CD4-positive, alpha-beta memory T cell (primary cell): ENCODE data around the gene CPXM2. TPM values are rescaled to one million over a fixed set of nuclear protein-coding genes. Genes with fewer than 3 reads are reported as not detected.

Source experiments
- CTCF ChIA-PET: fragments of 350-600 bp; sonication (Branson Sonifier 250); formaldehyde crosslinking; loops from one replicate; lab custom pipeline; 2021; ENCODE audit warnings: inconsistent platforms; ENCODE audit not compliant: partially characterized antibody; lab: Charles Lee
- POLR2A ChIA-PET: fragments of 350-600 bp; sonication (Branson Sonifier 250); formaldehyde crosslinking; loops from one replicate; lab custom pipeline; 2021; ENCODE audit not compliant: partially characterized antibody; lab: Charles Lee
- DNase-seq, 5 donors: peaks; one replicate each; pipeline versions ENCODE4 v3.0.0 to v3.0.0-alpha.2; 2020 to 2022; ENCODE audit warnings: mixed read lengths in 1 of 5
- H3K27ac ChIP-seq: one replicate; pipeline ENCODE4 v1.7.0; 2013; ENCODE audit warnings: low read depth, low read length
- H3K27me3 ChIP-seq: 2 replicates; pipeline ENCODE4 v1.7.0; 2013; ENCODE audit warnings: mild to moderate bottlenecking, low read length, moderate library complexity; ENCODE audit not compliant: insufficient read depth
- H3K36me3 ChIP-seq: 2 replicates; pipeline ENCODE4 v1.7.0; 2013; ENCODE audit warnings: mild to moderate bottlenecking, low read length, moderate library complexity; ENCODE audit not compliant: insufficient read depth
- H3K4me1 ChIP-seq: 2 replicates; pipeline ENCODE4 v1.7.0; 2013; ENCODE audit warnings: mild to moderate bottlenecking, low read length, moderate library complexity; ENCODE audit not compliant: insufficient read depth
- H3K4me3 ChIP-seq, 2 donors: one replicate each; pipeline ENCODE4 v1.7.0; 2013; ENCODE audit warnings: low read length in 2 of 2, mild to moderate bottlenecking in 1 of 2
- H3K9me3 ChIP-seq, 2 donors: one replicate each; pipeline ENCODE4 v1.7.0; 2013; ENCODE audit warnings: low read length in 2 of 2, control low read depth in 1 of 2; ENCODE audit not compliant: control insufficient read depth in 1 of 2
- H3K27ac Mint-ChIP-seq, 7 donors: one replicate each; pipeline ENCODE4 v1.8.0; 2020 to 2021; ENCODE audit warnings: mixed read lengths in 7 of 7, mild to moderate bottlenecking in 6 of 7, inconsistent platforms in 3 of 7, moderate library complexity in 3 of 7
- H3K27me3 Mint-ChIP-seq, 2 donors: one replicate each; pipeline ENCODE4 v1.8.0; 2020 to 2021; ENCODE audit warnings: mixed read lengths in 2 of 2
- H3K36me3 Mint-ChIP-seq, 2 donors: one replicate each; pipeline ENCODE4 v1.8.0; 2020 to 2021; ENCODE audit warnings: mixed read lengths in 2 of 2, inconsistent platforms in 1 of 2, mild to moderate bottlenecking in 1 of 2
- H3K4me1 Mint-ChIP-seq, 4 donors: one replicate each; pipeline ENCODE4 v1.8.0; 2020 to 2021; ENCODE audit warnings: mixed read lengths in 4 of 4, mild to moderate bottlenecking in 1 of 4
- H3K4me3 Mint-ChIP-seq, 8 donors: one replicate each; pipeline ENCODE4 v1.8.0; 2020 to 2021; ENCODE audit warnings: mixed read lengths in 8 of 8, mild to moderate bottlenecking in 7 of 8, moderate library complexity in 6 of 8, inconsistent platforms in 3 of 8
- H3K9me3 Mint-ChIP-seq, 8 donors: one replicate each; pipeline ENCODE4 v1.8.0; 2020 to 2021; ENCODE audit warnings: mixed read lengths in 8 of 8, mild to moderate bottlenecking in 5 of 8, inconsistent platforms in 3 of 8, moderate library complexity in 1 of 8
- intact Hi-C: fragments of 100-400 bp; cut with micrococcal nuclease; formaldehyde crosslinking; loops from one replicate; pipeline ENCODE4 v1.15.1; 2023
- polyA plus RNA-seq, 2 donors: library from polyadenylated mRNA; unstranded; fragments of 300-500 nt; fragmentation: Illumina TruSeq; gene quantifications; one replicate each; pipeline ENCODE4 v1.2.3, GENCODE V29; 2021
- total RNA-seq, 2 experiments: library from RNA; stranded (reverse); gene quantifications; one replicate each; pipeline ENCODE4 v1.2.3, GENCODE V29; 2021

The CPXM2 gene
- total and polyA plus RNA-seq, 4 experiments from 2014 or later, result not detected

GRCh38 chr10:123778719-123779517 is 112.7 kb downstream of the CPXM2 start:
- H3K27me3 ChIP-seq, result no peaks in the 10 kb centered on the region
- DNase-seq, result no peak
- no peak overlapping the region for H3K27ac ChIP-seq
- Mint-ChIP-seq H3K9me3 (peaks cover 0 to 5% (median under 1%) of the 10 kb centered on the region in 8 donors), H3K27ac (no peak overlapping the region), H3K27me3 (peaks cover 5 to 6% of the 10 kb centered on the region in 2 donors), H3K36me3 (no peaks in the 10 kb centered on the region), H3K4me3 (no peak overlapping the region), H3K4me1 (no peaks in the 10 kb centered on the region)
- ChIA-PET POLR2A (no interaction called here), CTCF (no interaction called here)
- no peaks in the 10 kb centered on the region for H3K9me3 ChIP-seq
- H3K36me3 ChIP-seq, result no peaks in the 10 kb centered on the region
- intact Hi-C loops, result no loop called here
- H3K4me1 ChIP-seq, result no peaks in the 10 kb centered on the region
- no peak overlapping the region for H3K4me3 ChIP-seq

- Mint-ChIP-seq H3K27ac (peak overlapping the region in 1 of 7 donors; percentile 8), H3K4me3 (no peak overlapping the region), H3K9me3 (peaks cover 0 to 11% (median 5%) of the 10 kb centered on the region in 8 donors), H3K36me3 (peaks cover 0 to 2% of the 10 kb centered on the region in 2 donors), H3K27me3 (peaks cover 5 to 6% of the 10 kb centered on the region in 2 donors), H3K4me1 (no peaks in the 10 kb centered on the region)
- ChIA-PET POLR2A (no interaction called here), CTCF (no interaction called here)
- peaks cover 0 to 5% of the 10 kb centered on the region in 2 donors for H3K9me3 ChIP-seq
- H3K4me1 ChIP-seq, result no peaks in the 10 kb centered on the region
- intact Hi-C loops, result no loop called here
- no peak for DNase-seq
- no peaks in the 10 kb centered on the region for H3K36me3 ChIP-seq
- H3K27ac ChIP-seq, result no peak overlapping the region
- no peaks in the 10 kb centered on the region for H3K27me3 ChIP-seq
- no peak overlapping the region for H3K4me3 ChIP-seq
Measured at GRCh38 chr10:123777881-123778280, 113.7 kb downstream of the CPXM2 start.

- Mint-ChIP-seq H3K27ac (peak overlapping the region in 1 of 7 donors; percentile 78), H3K4me3 (no peak overlapping the region), H3K36me3 (peaks cover 0 to 2% of the 10 kb centered on the region in 2 donors), H3K4me1 (no peaks in the 10 kb centered on the region), H3K27me3 (peaks cover 4% of the 10 kb centered on the region in 2 donors), H3K9me3 (peaks cover 0 to 20% (median 12%) of the 10 kb centered on the region in 8 donors)
- Histone ChIP-seq H3K4me1 (no peaks in the 10 kb centered on the region), H3K27ac (no peak overlapping the region), H3K9me3 (peaks cover 0 to 14% of the 10 kb centered on the region in 2 donors), H3K36me3 (no peaks in the 10 kb centered on the region), H3K4me3 (no peak overlapping the region), H3K27me3 (no peaks in the 10 kb centered on the region)
- intact Hi-C loops, result no loop called here
- DNase-seq, result no peak
- CTCF ChIA-PET, result no interaction called here
- POLR2A ChIA-PET, result no interaction called here
Measured at GRCh38 chr10:123774132-123774742, 117.4 kb downstream of the CPXM2 start.

GRCh38 chr10:123772645-123773508 is 118.7 kb downstream of the CPXM2 start:
- no peak overlapping the region for H3K4me3 Mint-ChIP-seq
- Histone ChIP-seq H3K4me3 (no peak overlapping the region), H3K4me1 (no peaks in the 10 kb centered on the region), H3K36me3 (no peaks in the 10 kb centered on the region), H3K9me3 (peaks cover 0 to 14% of the 10 kb centered on the region in 2 donors), H3K27ac (no peak overlapping the region), H3K27me3 (no peaks in the 10 kb centered on the region)
- no peaks in the 10 kb centered on the region for H3K4me1 Mint-ChIP-seq
- H3K27me3 Mint-ChIP-seq, result peaks cover under 1 to 3% of the 10 kb centered on the region in 2 donors
- intact Hi-C loops, result no loop called here
- H3K27ac Mint-ChIP-seq, result peak overlapping the region in 5 of 7 donors; percentile 70 to 87 (median 82)
- POLR2A ChIA-PET, result no interaction called here
- H3K9me3 Mint-ChIP-seq, result peaks cover 0 to 19% (median 11%) of the 10 kb centered on the region in 8 donors
- peak in 2 of 5 donors; percentile 4 to 15 for DNase-seq
- CTCF ChIA-PET, result no interaction called here
- H3K36me3 Mint-ChIP-seq, result peaks cover 0 to 2% of the 10 kb centered on the region in 2 donors

GRCh38 chr10:123771877-123772644 is 119.5 kb downstream of the CPXM2 start:
- ChIA-PET CTCF (no interaction called here), POLR2A (no interaction called here)
- Histone ChIP-seq H3K27ac (no peak overlapping the region), H3K4me1 (no peaks in the 10 kb centered on the region), H3K4me3 (no peak overlapping the region), H3K27me3 (no peaks in the 10 kb centered on the region), H3K9me3 (peaks cover 0 to 14% of the 10 kb centered on the region in 2 donors), H3K36me3 (no peaks in the 10 kb centered on the region)
- Mint-ChIP-seq H3K9me3 (peaks cover 0 to 19% (median 11%) of the 10 kb centered on the region in 8 donors), H3K27me3 (no peaks in the 10 kb centered on the region), H3K36me3 (peaks cover 0 to 2% of the 10 kb centered on the region in 2 donors), H3K4me1 (no peaks in the 10 kb centered on the region), H3K27ac (peak overlapping the region in 2 of 7 donors; percentile 63 to 86), H3K4me3 (no peak overlapping the region)
- intact Hi-C loops, result no loop called here
- DNase-seq, result no peak

- no peaks in the 10 kb centered on the region for H3K36me3 ChIP-seq
- Mint-ChIP-seq H3K9me3 (peaks cover 0 to 19% (median 11%) of the 10 kb centered on the region in 8 donors), H3K27me3 (peaks cover 2 to 3% of the 10 kb centered on the region in 2 donors), H3K27ac (no peak overlapping the region), H3K36me3 (peaks cover 0 to 2% of the 10 kb centered on the region in 2 donors), H3K4me1 (no peaks in the 10 kb centered on the region), H3K4me3 (no peak overlapping the region)
- no peak for DNase-seq
- no peaks in the 10 kb centered on the region for H3K27me3 ChIP-seq
- peaks cover 0 to 14% of the 10 kb centered on the region in 2 donors for H3K9me3 ChIP-seq
- H3K4me3 ChIP-seq, result no peak overlapping the region
- H3K27ac ChIP-seq, result no peak overlapping the region
- H3K4me1 ChIP-seq, result no peaks in the 10 kb centered on the region
- POLR2A ChIA-PET, result no interaction called here
- CTCF ChIA-PET, result no interaction called here
- intact Hi-C loops, result no loop called here
Measured at GRCh38 chr10:123769647-123770046, 122.0 kb downstream of the CPXM2 start.
